Panc1 (cell line): ENCODE data around the gene TMEM204.

Experiments used
- CTCF ChIP-seq: fragments of 450-650 bp; IDR thresholded peaks from 2 replicates; pipeline ENCODE4 v1.5.1; 2017; ENCODE audit warnings: mild to moderate bottlenecking
- POLR2AphosphoS5 ChIP-seq: IDR thresholded peaks from 2 replicates; pipeline ENCODE4 v1.6.1; 2012; ENCODE audit warnings: mild to moderate bottlenecking, low read depth, low read length, moderate library complexity
- REST ChIP-seq, 2 experiments: IDR thresholded peaks; 2 replicates each; pipeline ENCODE4 v1.6.1; 2011 to 2012; ENCODE audit warnings: low read depth in 2 of 2, control low read depth in 1 of 2, low read length in 1 of 2, mild to moderate bottlenecking in 1 of 2, moderate library complexity in 1 of 2; ENCODE audit not compliant: insufficient read depth in 1 of 2
- SIN3A ChIP-seq: IDR thresholded peaks from 2 replicates; pipeline ENCODE4 v1.6.1; 2012; ENCODE audit warnings: low read depth, mild to moderate bottlenecking, low read length, moderate library complexity, borderline replicate concordance; ENCODE audit not compliant: insufficient read depth
- TCF7L2 ChIP-seq: IDR thresholded peaks from 2 replicates; pipeline ENCODE4 v1.6.1; 2011; ENCODE audit warnings: mild to moderate bottlenecking, low read depth, low read length, inconsistent platforms

GRCh38 chr16:1590930-1591705 lies 57.7 kb downstream of the TMEM204 start:
- TF ChIP-seq POLR2AphosphoS5 (no peak), CTCF (no peak), REST (IDR thresholded peaks at IDR 0.05; ENCODE audit: insufficient read depth in 1 of 2, low read depth in 2 of 2, low read length in 1 of 2) (no peak), SIN3A (no peak), TCF7L2 (no peak)
